ENCODE data around the gene AHCYL2.
"Not testable (repeated sequence)": the region's sequence is repeated elsewhere in the genome, so short reads cannot be mapped to it uniquely, and the experiment has no call there.

AHCYL2 gene

DNA sequence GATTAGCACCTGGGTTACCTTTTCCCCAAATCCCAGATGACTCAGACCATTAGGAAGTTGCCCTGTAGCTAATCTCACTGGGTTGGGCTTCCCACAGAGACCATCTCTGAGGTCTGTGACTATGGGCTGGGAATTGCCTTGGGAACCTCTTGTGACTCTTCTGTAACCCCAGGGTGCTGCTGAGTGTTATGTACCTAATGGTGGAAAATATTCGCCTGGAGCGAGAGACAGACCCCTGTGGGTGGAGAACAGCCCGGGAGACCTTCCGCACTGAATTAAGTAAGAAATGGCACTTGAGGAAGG is 229.4 kb downstream of the AHCYL2 start:
- DNase-seq (ENCODE audit: low read depth): no peak

DNA sequence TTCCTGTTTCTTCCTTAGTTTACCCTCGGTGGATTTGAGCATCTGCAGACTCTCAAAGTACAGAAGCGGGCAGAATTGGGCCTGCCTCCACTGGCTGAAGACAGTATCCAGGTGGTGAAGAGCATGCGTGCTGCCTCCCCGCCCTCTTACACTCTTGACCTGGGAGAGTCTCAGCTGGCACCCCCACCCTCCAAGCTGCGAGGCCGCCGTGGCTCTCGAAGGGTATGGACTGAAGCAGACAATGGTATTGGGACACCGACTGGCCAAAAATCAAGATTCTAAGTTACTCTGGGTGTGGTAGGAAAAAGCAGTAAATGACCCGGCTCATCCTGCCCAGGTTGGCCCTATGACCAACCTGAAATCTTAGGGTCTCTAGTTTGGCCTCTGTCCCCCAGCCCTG is 231.6 kb downstream of the AHCYL2 start:
- DNase-seq (ENCODE audit: low read depth): no peak

DNA sequence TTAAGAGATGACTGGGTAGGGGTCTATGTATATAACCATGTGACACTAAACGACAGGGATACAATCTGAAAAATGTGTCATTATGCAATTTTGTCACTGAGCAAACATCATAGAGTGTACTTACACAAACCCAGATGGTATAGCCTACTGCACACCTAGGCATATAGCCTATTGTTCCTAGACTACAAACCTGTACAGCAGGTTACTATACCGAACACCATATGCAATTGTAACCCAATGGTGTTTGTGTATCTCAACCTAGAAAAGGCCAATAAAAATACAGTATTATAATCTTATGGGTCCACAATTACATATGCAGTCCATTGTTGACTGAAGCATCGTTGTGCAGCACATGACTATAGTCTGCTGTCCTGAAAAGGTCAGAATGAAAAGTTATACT is 232.3 kb downstream of the AHCYL2 start:
- no peak for DNase-seq (ENCODE audit: low read depth)

DNA sequence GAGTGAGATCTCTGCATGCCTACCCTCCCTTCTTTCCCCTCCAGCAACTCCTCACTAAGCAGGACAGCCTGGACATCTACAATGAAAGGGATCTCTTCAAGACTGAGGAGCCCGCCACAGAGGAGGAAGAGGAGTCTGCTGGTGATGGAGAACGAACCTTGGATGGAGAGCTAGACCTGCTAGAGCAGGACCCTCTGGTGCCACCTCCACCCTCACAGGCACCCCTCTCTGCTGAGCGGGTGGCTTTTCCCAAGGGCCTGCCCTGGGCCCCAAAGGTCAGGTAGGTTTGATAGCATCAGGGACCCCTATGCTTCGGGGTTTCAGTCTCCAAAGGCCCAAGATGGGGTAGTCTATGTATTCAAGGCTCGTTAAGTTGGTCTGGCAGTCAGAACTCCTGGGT is 233.3 kb downstream of the AHCYL2 start:
- DNase-seq (ENCODE audit: low read depth): no peak

DNA sequence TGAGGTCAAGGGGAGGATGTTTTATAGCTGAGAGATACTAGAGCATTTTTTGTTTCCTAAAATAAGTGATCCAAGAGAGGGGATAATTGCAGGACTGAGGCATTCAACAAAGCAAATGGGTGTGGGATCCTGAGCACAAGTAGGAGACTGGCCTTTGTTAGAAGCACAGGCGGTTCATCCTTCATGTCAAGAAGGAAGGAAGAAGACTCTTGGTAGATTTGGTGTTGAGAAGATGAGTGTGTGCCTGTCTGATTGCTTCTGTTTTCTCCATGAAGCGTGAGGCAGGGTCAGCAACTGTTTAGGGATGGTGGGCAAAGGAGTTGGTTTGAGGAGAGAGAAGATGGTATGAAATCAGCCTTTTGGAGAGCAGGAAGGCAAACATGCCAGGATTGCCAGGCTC is 237.0 kb downstream of the AHCYL2 start:
- no peak for DNase-seq (ENCODE audit: low read depth)

DNA sequence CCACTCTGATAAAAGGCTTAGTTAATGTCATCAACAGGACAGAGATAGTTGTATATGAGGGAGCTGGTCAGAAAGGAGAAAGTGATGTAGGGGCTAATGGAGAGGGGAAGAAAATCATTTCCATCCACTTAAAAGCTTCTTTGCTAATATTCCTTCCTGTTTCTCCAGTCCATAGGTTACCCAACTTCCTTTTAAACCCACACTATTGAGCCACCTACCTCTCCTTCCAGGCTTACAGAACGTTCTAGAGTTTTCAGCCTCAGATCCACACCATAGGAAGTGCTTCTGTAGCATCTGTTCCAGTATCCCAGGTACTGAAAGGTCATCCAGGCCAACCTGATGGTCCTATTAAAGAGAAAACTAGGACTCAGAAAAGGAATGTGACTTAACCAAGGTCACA is 237.6 kb downstream of the AHCYL2 start:
- DNase-seq (ENCODE audit: low read depth): no peak

DNA sequence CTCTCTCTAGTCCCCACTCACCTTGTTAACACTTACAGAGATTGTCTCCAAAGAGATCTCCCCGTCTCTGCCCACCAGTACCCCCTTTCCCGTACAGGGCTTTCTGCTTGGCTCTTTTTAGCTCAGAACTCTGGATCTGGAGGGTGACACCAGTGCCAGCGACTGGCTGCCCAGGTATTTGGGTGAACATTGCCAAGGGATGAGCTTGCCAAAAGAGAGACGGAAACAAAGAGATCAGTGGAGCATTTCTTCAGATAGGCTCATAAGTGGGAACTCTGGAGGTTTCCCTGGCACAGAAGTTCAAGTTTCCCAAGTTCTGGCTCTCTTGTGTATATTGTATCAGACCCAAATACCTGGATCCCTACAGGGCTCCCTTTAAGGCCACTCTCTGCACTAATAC is 239.4 kb downstream of the AHCYL2 start:
- no peak for DNase-seq (ENCODE audit: low read depth)

DNA sequence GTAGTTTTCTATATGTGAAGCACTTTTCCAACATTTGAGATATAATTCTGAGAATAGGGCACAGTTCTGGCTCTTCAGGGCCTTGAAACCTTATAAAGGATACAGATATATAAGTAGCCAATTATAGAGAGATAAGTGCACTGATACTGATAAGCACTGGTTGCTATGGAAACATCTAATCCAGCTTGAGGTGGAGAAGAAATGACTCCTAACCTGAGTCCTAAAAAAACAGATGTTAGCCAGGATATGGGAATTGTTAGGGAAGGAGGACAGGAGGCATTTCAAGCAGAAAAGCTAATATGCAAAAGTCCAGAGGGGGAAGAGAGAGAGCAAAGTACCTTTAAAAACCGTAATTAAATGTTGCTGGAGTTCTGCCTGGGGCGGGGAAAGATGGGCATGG is 240.2 kb downstream of the AHCYL2 start:
- DNase-seq (ENCODE audit: low read depth): no peak

DNA sequence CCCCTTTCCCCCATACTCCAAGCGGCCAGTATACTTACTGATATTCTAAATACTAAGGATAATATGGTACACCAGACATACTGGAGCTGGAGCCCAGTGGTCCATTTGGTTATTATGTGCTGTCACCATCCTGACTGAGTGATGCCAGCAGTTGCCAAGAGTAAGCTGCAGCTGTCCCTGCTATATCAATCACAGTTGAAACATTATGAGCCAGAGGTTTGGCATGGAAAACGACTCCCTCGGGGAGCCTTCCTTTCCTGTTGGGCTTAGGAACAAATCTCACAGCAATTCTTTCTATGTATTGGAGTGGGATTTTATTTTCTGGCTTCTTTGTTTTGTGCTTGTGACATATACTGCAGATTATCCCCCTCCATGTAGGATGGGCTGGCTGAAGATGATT is 242.0 kb downstream of the AHCYL2 start:
- DNase-seq (ENCODE audit: low read depth): no peak

DNA sequence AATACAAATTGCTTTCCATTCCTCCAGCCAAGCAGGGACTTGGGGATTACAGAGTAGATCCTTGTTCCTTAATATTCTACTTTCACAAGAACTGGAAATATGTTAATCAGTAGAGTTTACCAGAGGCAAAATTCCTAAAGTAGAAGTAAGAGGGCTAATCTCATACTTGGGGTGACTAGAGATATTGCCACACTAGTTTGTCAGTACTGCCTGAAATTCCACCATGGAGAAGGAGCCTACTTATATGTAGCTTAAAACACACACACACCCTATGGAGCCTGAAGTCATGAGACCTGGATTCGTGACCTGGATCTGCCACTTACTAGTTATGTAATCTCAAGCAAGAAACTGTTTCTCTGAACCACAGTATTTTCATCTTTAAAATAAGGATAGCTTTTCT is 243.3 kb downstream of the AHCYL2 start:
- DNase-seq (ENCODE audit: low read depth): no peak

DNA sequence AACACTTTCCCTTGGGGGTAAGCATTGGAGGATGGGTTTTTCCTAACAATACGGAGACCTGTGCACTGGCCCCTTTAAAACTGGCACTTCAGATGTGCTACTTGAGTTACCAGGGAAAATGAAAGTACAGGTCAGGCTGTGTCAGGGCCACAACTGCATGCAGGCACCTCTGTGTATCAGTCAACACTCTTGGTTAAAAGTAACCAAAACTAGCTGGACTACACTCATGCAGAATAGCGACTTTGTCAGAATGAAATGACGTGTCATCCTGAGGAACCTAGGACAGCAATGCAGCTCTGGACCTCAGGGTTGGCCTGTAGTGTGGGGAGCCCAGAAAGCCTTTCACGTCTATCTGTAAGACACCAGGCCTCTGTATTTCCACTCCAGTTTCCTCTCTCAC is 243.7 kb downstream of the AHCYL2 start:
- DNase-seq (ENCODE audit: low read depth): no peak

DNA sequence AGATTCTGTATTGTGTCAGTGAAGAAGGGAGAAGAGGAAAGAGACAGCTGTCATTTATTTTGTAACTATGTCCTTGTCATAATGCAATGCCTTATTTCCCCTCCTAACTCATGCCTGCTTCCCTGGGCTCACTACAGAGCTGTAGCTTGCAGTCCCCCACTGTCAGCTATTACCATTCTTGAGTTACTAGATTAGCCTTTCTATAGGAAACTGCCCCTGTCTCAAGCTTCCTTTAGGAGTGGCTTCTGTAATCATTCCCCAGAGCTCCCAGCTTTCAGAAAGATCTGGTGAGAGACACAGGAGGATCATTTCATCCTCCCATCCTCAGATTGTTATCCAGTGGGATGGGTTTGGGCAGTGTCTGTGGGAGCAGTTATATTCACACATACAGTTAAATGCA is 245.1 kb downstream of the AHCYL2 start:
- DNase-seq (ENCODE audit: low read depth): no peak

DNA sequence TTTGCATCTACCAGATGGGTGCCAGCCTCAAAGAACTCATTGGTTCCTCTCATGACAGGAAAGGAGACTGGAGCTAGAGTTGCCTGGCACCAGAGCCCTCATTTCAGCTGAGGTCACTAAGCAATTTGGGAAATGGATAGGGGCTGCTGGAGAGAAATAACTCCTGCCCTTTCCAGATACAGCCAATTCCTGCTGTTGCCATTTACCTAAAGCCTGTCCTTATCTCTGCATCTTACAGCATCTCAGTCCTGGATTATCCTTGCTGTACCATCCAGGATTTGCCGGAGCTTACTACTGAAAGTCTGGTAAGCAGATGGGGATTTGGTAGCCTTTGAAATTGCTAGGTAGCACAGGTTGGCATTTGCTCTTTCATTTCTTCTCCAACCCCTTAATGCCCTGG is 245.6 kb downstream of the AHCYL2 start:
- no peak for DNase-seq (ENCODE audit: low read depth)

DNA sequence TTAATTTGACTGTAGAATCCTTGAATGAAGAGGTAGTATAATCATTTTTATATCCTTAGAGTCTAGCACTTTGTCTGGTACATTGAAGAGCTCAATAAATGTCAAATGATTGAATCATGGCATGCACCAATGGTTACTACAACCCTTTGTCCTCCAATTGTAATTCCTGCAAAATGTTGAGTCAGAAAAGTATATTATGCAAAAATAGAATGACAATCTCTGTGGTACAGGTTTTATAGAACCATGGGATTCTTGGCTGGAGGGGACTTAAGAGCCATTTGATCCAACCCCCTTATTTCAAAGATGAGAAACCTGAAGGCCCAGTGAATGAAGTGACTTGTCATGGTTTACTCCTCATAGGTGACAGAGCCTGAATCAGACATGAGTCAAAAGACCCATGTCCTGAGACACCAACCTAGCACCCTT is 246.6 kb downstream of the AHCYL2 start:
- no peak for DNase-seq (ENCODE audit: low read depth)

DNA sequence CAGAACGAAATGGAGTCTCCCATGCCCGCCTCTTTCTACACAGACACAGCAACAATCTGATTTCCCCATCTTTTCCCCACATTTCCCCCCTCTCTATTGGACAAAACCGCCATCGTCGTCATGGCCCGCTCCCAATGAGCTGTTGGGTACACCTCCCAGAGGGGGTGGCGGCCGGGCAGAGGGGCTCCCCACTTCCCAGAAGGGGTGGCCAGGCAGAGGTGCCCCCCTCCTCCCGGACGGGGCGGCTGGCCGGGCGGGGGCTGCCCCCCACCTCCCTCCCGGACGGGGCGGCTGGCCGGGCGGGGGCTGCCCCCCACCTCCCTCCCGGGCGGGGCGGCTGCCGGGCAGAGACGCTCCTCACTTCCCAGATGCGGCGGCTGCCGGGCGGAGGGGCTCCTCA is 251.1 kb downstream of the AHCYL2 start:
- not testable (repeated sequence) for DNase-seq (ENCODE audit: low read depth)

DNA sequence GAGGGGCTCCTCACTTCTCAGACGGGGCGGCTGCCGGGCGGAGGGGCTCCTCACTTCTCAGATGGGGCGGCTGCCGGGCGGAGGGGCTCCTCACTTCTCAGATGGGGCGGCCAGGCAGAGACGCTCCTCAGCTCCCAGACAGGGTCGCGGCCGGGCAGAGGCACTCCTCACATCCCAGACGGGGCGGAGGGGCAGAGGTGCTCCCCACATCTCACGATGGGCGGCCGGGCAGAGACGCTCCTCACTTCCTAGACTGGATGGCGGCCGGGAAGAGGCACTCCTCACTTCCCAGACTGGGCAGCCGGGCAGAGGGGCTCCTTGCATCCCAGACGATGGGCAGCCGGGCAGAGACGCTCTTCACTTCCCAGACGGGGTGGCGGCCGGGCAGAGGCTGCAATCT is 251.6 kb downstream of the AHCYL2 start:
- not testable (repeated sequence) for DNase-seq (ENCODE audit: low read depth)
